Motor neuron (in vitro differentiated cells): ENCODE data around the gene SAMD1. TPM values are rescaled to one million over a fixed set of nuclear protein-coding genes. Genes with fewer than 3 reads are reported as not detected.
A peak's percentile ranks its signal among the peaks of the same experiment; 100 is the strongest.

Source experiments
- ATAC-seq, 8 experiments: fragments of 200-7000 bp; cut with Tn5 transposase; replicated peaks in 6 of 8; 2 replicates each; pipeline ENCODE4 v1.8.0; 2021; ENCODE audit warnings: mild to moderate bottlenecking in 8 of 8, moderate library complexity in 8 of 8
- H3K27ac ChIP-seq, 2 donors: fragments of 250-450 bp; sonication (Bioruptor Pico); 2 replicates each; pipeline ENCODE4 v1.9.0; 2021; ENCODE audit warnings: antibody characterized with exemption in 2 of 2, mild to moderate bottlenecking in 2 of 2, moderate library complexity in 1 of 2
- H3K4me1 ChIP-seq, 2 donors: fragments of 250-450 bp; sonication (Bioruptor Pico); replicated peaks in 1 of 2; 2 replicates each; pipeline ENCODE4 v1.6.1; 2021; ENCODE audit warnings: antibody characterized with exemption in 2 of 2, mild to moderate bottlenecking in 2 of 2, moderate library complexity in 1 of 2
- H3K4me3 ChIP-seq, 5 donors: fragments of 250-450 bp; sonication (Bioruptor Pico); 2 replicates each; pipeline ENCODE4 v1.9.0; 2021; ENCODE audit warnings: antibody characterized with exemption in 5 of 5, mild to moderate bottlenecking in 5 of 5, moderate library complexity in 4 of 5
- WGBS, 10 experiments: fragments of 450-650 bp; shearing (Covaris generic); methylation state at CpG; one replicate each; pipeline ENCODE4 v1.0.0; 2022; 5-methylcytosine and 5-hydroxymethylcytosine counted together
- in situ Hi-C, 9 experiments: fragments of 400-800 bp; cut with MboI; loops; one replicate each; pipeline ENCODE4 v1.15.0; 2021; ENCODE audit warnings: low sequenced_read_pairs in 9 of 9, low pct_unique_long_range_greater_than_20kb in 2 of 9; ENCODE audit not compliant: unreplicated experiment in 9 of 9
- total RNA-seq, 8 experiments: library from RNA; unstranded; fragments of 300-600 nt; gene quantifications; 2 replicates each; pipeline versions ENCODE4 v1.2.3 to v1.2.4, GENCODE V29; 2022

Gene SAMD1
- total RNA-seq, 8 experiments from 2014 or later = 14.1 to 51.5 (median 39.2) TPM

GRCh38 chr19:14061081-14061749 is 29.3 kb downstream of the SAMD1 start:
- in situ Hi-C loops = loop anchor here in 6 of 9 experiments (25.0 kb wide), 2 partner anchors 174 to 474 kb away; partner anchors contain the start of gene NANOS3 (in 6 of the 6)
- Histone ChIP-seq H3K4me3 (no peak overlapping the region), H3K4me1 (peaks cover 4% of the 10 kb centered on the region in 2 donors), H3K27ac (no peak overlapping the region)
- WGBS, 10 experiments = 0 to 100% (median 74%) methylated on average over 1 to 5 of the region's 9 CpGs; no CpG with 5 or more reads in 5 of the 10 experiments
- no peak for ATAC-seq

GRCh38 chr19:14059652-14060155 is 30.8 kb downstream of the SAMD1 start:
- Histone ChIP-seq H3K4me1 (peaks cover 4% of the 10 kb centered on the region in 2 donors), H3K4me3 (no peak overlapping the region), H3K27ac (no peak overlapping the region)
- ATAC-seq = no peak
- in situ Hi-C loops = loop anchor here in 6 of 9 experiments (25.0 kb wide), 2 partner anchors 172 to 472 kb away; partner anchors contain the start of gene NANOS3 (in 6 of the 6)
- 34 to 89% (median 56%) methylated on average over 3 to 5 of the region's 8 CpGs; no CpG with 5 or more reads in 4 of the 10 experiments for WGBS, 10 experiments

GRCh38 chr19:14059093-14059480 is 31.5 kb downstream of the SAMD1 start:
- no peak overlapping the region for H3K4me3 ChIP-seq
- WGBS, 10 experiments = 35 to 100% (median 52%) methylated on average over 1 to 7 of the region's 15 CpGs; no CpG with 5 or more reads in 7 of the 10 experiments
- H3K27ac ChIP-seq = no peak overlapping the region
- no peak for ATAC-seq
- peaks cover 4% of the 10 kb centered on the region in 2 donors for H3K4me1 ChIP-seq
- in situ Hi-C loops = loop anchor here in 6 of 9 experiments (25.0 kb wide), 2 partner anchors 172 to 472 kb away; partner anchors contain the start of gene NANOS3 (in 6 of the 6)

GRCh38 chr19:14058182-14059092 is 32.1 kb downstream of the SAMD1 start:
- peak in 4 of 8 experiments; percentile 7 to 51 (median 36) for ATAC-seq

GRCh38 chr19:14056741-14057356 is 33.7 kb downstream of the SAMD1 start:
- Histone ChIP-seq H3K4me1 (peaks cover 4% of the 10 kb centered on the region in 2 donors), H3K4me3 (peak overlapping the region; percentile 24 to 51 (median 34)), H3K27ac (peak overlapping the region in 1 of 2 donors; percentile 47)
- peak in 4 of 8 experiments; percentile 0 to 10 (median 2) for ATAC-seq
- 0 to 83% (median 40%) methylated on average over 1 to 3 of the region's 19 CpGs; no CpG with 5 or more reads in 6 of the 10 experiments for WGBS, 10 experiments
- in situ Hi-C loops = loop anchor here in 6 of 9 experiments (25.0 kb wide), 2 partner anchors 170 to 470 kb away; partner anchors contain the start of gene NANOS3 (in 6 of the 6)

More at GRCh38 chr19:14058182-14059092, 32.1 kb downstream of the SAMD1 start:
- 19 to 60% (median 25%) methylated on average over 1 to 8 of the region's 17 CpGs; no CpG with 5 or more reads in 4 of the 10 experiments for WGBS, 10 experiments
- Histone ChIP-seq H3K27ac (no peak overlapping the region), H3K4me3 (peak overlapping the region; percentile 24 to 51 (median 34)), H3K4me1 (peaks cover 4% of the 10 kb centered on the region in 2 donors)
- in situ Hi-C loops = loop anchor here in 6 of 9 experiments (25.0 kb wide), 2 partner anchors 171 to 471 kb away; partner anchors contain the start of gene NANOS3 (in 6 of the 6)

GRCh38 chr19:14056069-14056666 is 34.4 kb downstream of the SAMD1 start:
- no peak for ATAC-seq
- in situ Hi-C loops = loop anchor here in 6 of 9 experiments (25.0 kb wide), 2 partner anchors 169 to 469 kb away; partner anchors contain the start of gene NANOS3 (in 6 of the 6)

GRCh38 chr19:14055396-14055795 is 35.2 kb downstream of the SAMD1 start:
- no peak overlapping the region for H3K27ac ChIP-seq
- peaks cover 4% of the 10 kb centered on the region in 2 donors for H3K4me1 ChIP-seq
- in situ Hi-C loops = loop anchor here in 6 of 9 experiments (25.0 kb wide), 2 partner anchors 168 to 468 kb away; partner anchors contain the start of gene NANOS3 (in 6 of the 6)
- 43 to 100% (median 100%) methylated on average over 1 of the region's 3 CpGs; no CpG with 5 or more reads in 6 of the 10 experiments for WGBS, 10 experiments
- no peak for ATAC-seq
- no peak overlapping the region for H3K4me3 ChIP-seq

More at GRCh38 chr19:14056069-14056666, 34.4 kb downstream of the SAMD1 start:
- Histone ChIP-seq H3K4me3 (no peak overlapping the region), H3K27ac (no peak overlapping the region), H3K4me1 (peaks cover 4% of the 10 kb centered on the region in 2 donors)
- WGBS, 10 experiments = 86 to 98% (median 88%) methylated on average over 2 to 5 of the region's 10 CpGs; no CpG with 5 or more reads in 6 of the 10 experiments

GRCh38 chr19:14054721-14055120 is 35.8 kb downstream of the SAMD1 start:
- Histone ChIP-seq H3K4me1 (peaks cover 2 to 4% of the 10 kb centered on the region in 2 donors), H3K4me3 (no peak overlapping the region), H3K27ac (no peak overlapping the region)
- no CpG with 5 or more reads among the region's 11 CpGs for WGBS, 10 experiments
- in situ Hi-C loops = loop anchor here in 6 of 9 experiments (25.0 kb wide), 2 partner anchors 167 to 467 kb away; partner anchors contain the start of gene NANOS3 (in 6 of the 6)
- no peak for ATAC-seq

- no peak for ATAC-seq
- WGBS, 10 experiments = 65 to 96% (median 84%) methylated on average over 2 to 6 of the region's 6 CpGs
- no peak overlapping the region for H3K4me3 ChIP-seq
- in situ Hi-C loops = loop anchor here in 6 of 9 experiments (25.0 kb wide), 2 partner anchors 167 to 467 kb away; partner anchors contain the start of gene NANOS3 (in 6 of the 6)
- H3K4me1 ChIP-seq = peaks cover 0 to 4% of the 10 kb centered on the region in 2 donors
- H3K27ac ChIP-seq = no peak overlapping the region
These were observed 36.5 kb downstream of the SAMD1 start for GRCh38 chr19:14054099-14054498.

- Histone ChIP-seq H3K4me1 (peaks cover 0 to 4% of the 10 kb centered on the region in 2 donors), H3K4me3 (no peak overlapping the region), H3K27ac (no peak overlapping the region)
- no peak for ATAC-seq
- in situ Hi-C loops = loop anchor here in 6 of 9 experiments (25.0 kb wide), 2 partner anchors 166 to 466 kb away; partner anchors contain the start of gene NANOS3 (in 6 of the 6)
- 100% methylated on average over 2 to 3 of the region's 11 CpGs; no CpG with 5 or more reads in 8 of the 10 experiments for WGBS, 10 experiments
These were observed 37.1 kb downstream of the SAMD1 start for GRCh38 chr19:14053500-14053899.

- ATAC-seq = no peak
- no peak overlapping the region for H3K4me3 ChIP-seq
- WGBS, 10 experiments = 80 to 100% (median 94%) methylated on average over 1 to 3 of the region's 3 CpGs; no CpG with 5 or more reads in 3 of the 10 experiments
- no peak overlapping the region for H3K27ac ChIP-seq
- in situ Hi-C loops = loop anchor here in 6 of 9 experiments (25.0 kb wide), 2 partner anchors 166 to 466 kb away; partner anchors contain the start of gene NANOS3 (in 6 of the 6)
- peaks cover 0 to under 1% of the 10 kb centered on the region in 2 donors for H3K4me1 ChIP-seq
These were observed 37.5 kb downstream of the SAMD1 start for GRCh38 chr19:14053032-14053431.
